GM18508 (cell line): Measurements from ENCODE around the gene ITGAL.
A peak's percentile ranks its signal among the peaks of the same experiment; 100 is the strongest.

Source experiments
- ATAC-seq: cut with Tn5 transposase; IDR thresholded peaks from one replicate; pipeline ENCODE4 v1.9.1; 2021; ENCODE audit warnings: moderate number of reproducible peaks; ENCODE audit not compliant: insufficient read depth, unreplicated experiment

Gene ITGAL

DNA sequence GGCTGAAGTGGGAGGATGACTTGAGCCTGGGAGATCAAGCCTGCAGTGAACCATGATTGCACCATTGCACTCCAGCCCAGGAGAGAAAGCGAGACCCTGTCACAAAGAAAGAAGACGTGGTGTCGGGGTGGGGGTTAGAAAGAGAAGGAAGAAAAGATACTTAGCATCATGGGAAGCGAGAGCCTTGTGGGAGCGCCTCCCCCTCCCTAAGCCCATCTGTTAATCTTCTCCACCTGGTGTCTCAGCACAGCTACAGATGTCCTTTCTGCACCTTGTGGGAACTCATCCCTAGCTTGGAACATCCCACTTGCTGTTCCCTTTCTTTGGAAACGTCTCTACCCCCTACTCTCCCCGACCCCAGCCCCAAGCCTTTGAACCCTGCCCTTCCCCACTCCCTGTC is 93.0 kb downstream of the ITGAL start:
- no peak for ATAC-seq

DNA sequence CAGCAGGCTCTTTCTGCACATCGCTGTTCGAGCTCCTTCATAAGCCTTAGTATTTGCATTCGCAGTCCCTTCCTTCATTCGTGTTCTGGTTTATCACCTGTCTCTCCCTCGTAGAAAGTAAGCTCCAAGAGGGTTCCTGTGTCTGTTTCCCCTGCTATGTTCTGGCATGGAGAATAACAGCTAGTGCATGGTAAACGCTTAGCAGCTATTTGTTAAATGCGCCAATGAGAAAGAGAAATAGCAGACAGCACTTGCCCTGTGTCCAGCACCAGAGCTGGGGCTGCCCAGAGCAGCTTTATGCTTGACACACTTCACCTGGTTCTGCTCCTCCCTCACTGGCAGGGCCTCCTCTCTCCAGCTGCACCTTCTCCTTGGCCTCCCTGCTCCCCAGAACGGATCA is 93.4 kb downstream of the ITGAL start:
- ATAC-seq: no peak

DNA sequence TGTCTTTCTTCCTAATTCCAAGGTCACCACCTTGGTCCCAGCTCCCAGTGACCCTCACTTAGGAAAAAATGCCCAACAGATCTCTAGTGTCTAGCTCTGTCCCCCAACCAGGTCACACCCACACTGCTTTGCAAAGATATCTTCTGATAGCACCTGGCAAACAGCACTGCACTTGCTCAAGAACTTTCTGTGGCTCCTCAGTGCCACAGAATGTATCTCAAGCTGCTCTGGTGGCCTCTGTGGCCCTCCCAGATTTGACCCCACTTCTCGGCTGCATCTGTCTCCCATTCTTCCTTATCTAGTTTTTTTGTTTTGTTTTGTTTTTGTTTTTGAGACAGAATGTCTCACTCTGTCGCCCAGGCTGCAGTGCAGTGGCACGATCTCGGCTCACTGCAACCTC is 94.0 kb downstream of the ITGAL start:
- ATAC-seq: no peak

- ATAC-seq: no peak
Measured at GRCh38 chr16:30567160-30567990, 94.8 kb downstream of the ITGAL start.

DNA sequence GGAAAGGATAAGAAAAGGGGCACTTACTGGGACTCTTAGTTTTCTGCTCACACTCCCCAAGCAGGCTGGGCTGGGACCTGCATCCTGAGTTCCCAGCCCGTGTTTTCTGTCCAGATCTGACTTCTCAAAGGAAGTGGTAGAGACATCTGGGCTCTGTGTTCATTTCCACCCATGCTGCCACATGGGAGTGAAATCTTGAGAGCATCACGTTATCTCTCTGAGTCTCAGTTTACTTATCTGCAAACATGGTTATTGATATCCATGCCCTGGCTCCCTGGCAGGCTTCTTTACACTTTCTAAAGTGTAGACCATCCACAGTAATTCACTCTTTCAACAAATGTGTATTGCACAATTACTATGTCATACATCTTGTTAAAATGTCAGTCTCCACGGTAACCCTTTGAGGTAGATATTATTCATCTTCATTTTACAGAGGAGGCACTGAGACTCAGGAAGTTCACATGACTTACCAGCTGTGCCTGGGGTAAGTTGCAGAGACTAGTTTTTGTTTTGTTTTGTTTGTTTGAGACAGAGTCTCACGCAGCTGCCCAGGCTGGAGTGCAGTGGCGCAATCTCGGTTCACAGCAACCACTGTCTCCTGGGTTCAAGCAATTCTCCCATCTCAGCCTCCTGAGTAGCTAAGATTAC is 95.6 kb downstream of the ITGAL start:
- no peak for ATAC-seq

- ATAC-seq: no peak
Measured at GRCh38 chr16:30569281-30569680, 96.7 kb downstream of the ITGAL start.

DNA sequence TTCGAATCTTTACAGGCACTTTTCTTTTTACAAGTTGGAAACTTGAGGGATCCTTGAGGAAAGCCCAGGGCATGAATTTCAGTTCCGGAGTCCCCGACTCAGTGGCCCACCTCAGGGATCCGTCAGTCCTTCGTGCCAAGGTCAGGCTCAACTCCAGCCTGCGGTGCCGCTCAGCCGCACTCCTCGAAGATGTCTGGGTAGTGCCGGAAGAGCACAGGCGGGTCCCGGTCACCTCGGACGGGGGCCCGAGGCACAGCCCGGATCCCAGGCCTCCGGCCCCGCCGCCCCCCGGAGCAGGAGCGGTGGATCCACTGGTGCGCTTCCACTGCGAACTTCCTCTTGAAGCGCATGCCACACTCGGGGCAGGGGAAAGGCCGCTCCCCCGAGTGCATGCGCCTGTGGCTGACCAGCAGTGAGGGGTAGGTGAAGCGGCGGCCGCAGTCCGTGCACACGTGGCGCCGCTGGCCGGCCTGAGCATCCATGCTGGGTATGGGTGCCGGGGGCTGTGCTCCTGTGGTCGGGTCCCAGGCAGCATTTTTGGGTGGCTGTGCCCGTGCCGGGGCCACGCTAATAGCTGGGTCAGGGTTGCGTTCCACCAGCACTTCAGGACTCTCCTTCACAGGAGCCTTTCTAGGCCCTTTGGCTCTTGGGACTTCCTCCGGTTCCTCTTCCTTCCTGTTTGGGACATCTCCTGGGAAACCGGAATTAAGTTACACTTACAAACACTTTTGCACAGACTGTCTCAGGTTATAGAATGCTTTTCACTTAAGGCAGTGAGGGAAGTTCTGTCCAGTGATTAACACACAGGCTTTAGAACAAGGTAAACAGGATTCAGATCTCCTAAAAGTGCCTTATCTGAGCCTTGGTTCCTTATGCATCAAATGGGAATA is 97.4 kb downstream of the ITGAL start:
- ATAC-seq: no peak

DNA sequence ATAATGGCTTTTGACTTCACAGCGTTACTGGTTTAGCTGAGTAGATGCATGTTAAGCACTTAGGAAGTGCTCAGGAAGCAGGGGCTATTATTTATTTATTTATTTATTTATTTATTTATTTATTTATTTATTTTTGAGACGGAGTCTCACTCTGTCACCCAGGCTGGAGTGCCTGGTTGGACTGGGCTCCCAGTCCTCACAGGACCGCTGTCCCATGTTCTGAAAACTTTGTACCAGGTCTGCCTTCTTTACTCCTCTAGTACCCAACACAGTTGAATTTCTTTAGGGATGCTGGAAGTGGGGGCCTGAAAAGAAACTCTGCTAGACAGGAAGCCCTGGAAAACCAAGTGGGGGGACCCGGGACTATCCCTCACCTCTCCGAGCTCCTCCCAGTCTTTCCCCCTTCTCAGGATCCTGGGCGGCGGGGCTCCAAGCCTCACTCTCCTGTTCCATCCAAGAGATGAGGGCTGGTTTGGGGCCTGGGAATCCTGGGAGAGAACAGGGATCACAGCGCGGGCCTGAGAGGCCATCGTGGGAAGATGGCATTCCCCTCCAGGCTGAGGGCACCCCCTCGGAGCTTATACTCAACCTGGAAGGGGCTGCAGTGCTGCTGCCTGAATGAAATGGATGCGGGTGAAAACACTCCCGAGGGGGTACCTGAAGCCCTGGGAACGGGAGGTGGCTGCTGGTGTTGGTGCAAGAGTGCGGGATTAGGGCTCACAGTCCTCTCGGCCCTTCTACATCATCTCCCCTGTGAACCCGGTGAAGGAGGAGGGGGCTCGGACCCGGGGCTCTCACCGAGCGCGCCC is 98.3 kb downstream of the ITGAL start:
- no peak for ATAC-seq

- ATAC-seq: peak; percentile 46
Measured at GRCh38 chr16:30571445-30572322, 99.1 kb downstream of the ITGAL start, which contains the start of gene ZNF688. Gene ZNF688 (minus strand): TSS chr16:30571714. CDS start chr16:30571629, 85 bp downstream.
